Fibroblast of pulmonary artery (primary cell): ENCODE results near the gene NANS.
"Not testable (repeated sequence)": the region's sequence is repeated elsewhere in the genome, so short reads cannot be mapped to it uniquely, and the experiment has no call there.

Experiments
- DNase-seq: peaks from one replicate; pipeline ENCODE4 v3.0.0-alpha.2; 2010; ENCODE audit warnings: low read depth
- H3K4me3 ChIP-seq: replicated peaks from 2 replicates; pipeline ENCODE4 v1.5.1; 2011; ENCODE audit warnings: low read depth, mild to moderate bottlenecking, control low read depth, low read length, moderate library complexity
- CTCF ChIP-seq: IDR thresholded peaks from 2 replicates; pipeline ENCODE4 v1.5.1; 2011; ENCODE audit warnings: mild to moderate bottlenecking, control low read depth, low read length, inconsistent platforms; ENCODE audit errors: missing control alignments

NANS gene

GRCh38 chr9:98087420-98088354 lies 31.2 kb downstream of the NANS start:
- no peak for TF ChIP-seq CTCF
- DNase-seq: peak; percentile 59
- H3K4me3 ChIP-seq: peak overlapping the region; percentile 17

DNA sequence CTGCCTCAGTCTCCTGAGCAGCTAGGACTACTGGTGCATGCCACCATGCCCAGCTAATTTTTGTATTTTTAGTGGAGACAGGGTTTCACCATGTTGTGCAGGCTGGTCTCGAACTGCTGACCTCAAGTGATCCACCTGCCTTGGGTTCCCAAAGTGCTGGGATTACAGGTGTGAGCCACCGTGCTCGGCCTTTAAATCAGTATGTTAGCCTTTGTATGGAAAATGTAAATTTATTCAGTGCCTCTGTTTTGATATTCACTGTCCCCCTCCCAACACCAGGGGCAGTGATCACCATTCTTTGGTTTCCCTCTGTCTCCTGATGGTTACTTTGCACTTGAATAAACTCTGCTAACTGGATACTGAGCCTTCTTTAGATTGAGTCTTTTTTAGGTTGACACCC lies 34.1 kb downstream of the NANS start:
- DNase-seq, H3K4me3 ChIP-seq: not testable (repeated sequence)
- TF ChIP-seq CTCF: peak; percentile 8

GRCh38 chr9:98091735-98092612 lies 35.4 kb downstream of the NANS start:
- TF ChIP-seq CTCF: no peak
- peak; percentile 64 for DNase-seq
- H3K4me3 ChIP-seq: no peak overlapping the region

DNA sequence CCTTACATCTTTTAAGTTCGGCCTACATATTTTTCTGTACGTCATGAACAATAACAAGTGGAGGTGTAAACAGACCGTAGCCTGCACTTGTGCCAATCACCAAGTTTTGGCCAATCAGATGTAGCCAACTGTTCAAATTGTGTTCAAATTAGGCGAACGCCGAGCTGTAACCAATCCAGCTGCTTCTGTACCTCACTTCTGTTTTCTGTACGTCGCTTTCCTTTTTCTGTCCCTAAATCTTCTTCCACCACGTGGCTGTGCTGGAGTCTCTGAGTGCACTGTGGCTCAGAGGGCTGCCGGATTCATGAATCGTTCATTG lies 36.0 kb downstream of the NANS start:
- no peak for DNase-seq
- H3K4me3 ChIP-seq: no peak overlapping the region
- no peak for TF ChIP-seq CTCF

DNA sequence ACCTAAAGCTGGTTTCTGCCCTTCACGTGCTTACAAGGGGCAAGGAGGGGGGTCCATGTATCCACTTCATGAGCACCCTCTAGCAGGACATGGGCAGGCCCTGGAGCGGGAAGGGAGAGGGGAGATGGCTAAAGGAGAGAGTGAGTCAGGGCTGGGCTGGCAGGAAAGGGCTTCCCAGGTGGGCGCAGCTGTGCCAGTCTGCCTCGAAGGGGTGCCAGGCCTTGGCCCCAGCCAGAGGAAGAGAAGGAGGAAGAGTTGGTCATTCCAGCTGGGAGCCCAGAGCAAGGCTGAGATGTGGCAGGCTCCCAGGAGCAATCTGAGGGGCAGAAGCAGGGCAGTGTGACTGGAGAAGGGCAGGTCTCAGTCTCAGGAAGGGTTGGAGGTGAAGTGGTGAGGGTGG lies 37.8 kb downstream of the NANS start:
- no peak overlapping the region for H3K4me3 ChIP-seq
- TF ChIP-seq CTCF: no peak
- no peak for DNase-seq

GRCh38 chr9:98094851-98095250 lies 38.3 kb downstream of the NANS start:
- no peak overlapping the region for H3K4me3 ChIP-seq
- no peak for DNase-seq
- no peak for TF ChIP-seq CTCF
